GM12878 (cell line): ENCODE data around the gene ALPP. TPM values are rescaled to one million over a fixed set of nuclear protein-coding genes. Genes with fewer than 3 reads are reported as not detected.

ENCODE experiments used
- ATAC-seq: fragments of 200-7000 bp; cut with Tn5 transposase; 3 replicates; pipeline ENCODE4 v1.9.1; 2020; ENCODE audit warnings: mild to moderate bottlenecking, moderate library complexity
- BruUV-seq: library from RNA; stranded (reverse); fragments of 400-500 nt; replicated peaks from 2 replicates; lab custom pipeline; 2021; lab: Mats Ljungman, UMichigan
- CTCF ChIA-PET: fragments of 300-600 bp; sonication (Branson Sonifier 250); formaldehyde crosslinking; extraction: SDS; loops from one replicate; lab custom pipeline; 2021; ENCODE audit warnings: inconsistent platforms; lab: Yijun Ruan, JAX
- POLR2A ChIA-PET: fragments of 350-600 bp; formaldehyde crosslinking; extraction: SDS; loops from one replicate; lab custom pipeline; 2021; ENCODE audit warnings: inconsistent platforms; lab: Charles Lee
- RAD21 ChIA-PET: fragments of 300-600 bp; sonication (Branson Sonifier 250); formaldehyde crosslinking; loops from one replicate; lab custom pipeline; 2023; ENCODE audit warnings: antibody characterized with exemption; ENCODE audit not compliant: unreplicated experiment; lab: Charles Lee
- SMC1A ChIA-PET: fragments of 300-600 bp; sonication (Branson Sonifier 250); formaldehyde crosslinking; loops from one replicate; lab custom pipeline; 2023; ENCODE audit not compliant: unreplicated experiment, uncharacterized antibody; lab: Charles Lee
- DNase-seq: peaks from one replicate; pipeline ENCODE4 v3.0.0-alpha.2; 2011; ENCODE audit warnings: low read depth, low spot score
- FAIRE-seq: peaks from 3 replicates; lab custom pipeline; 2011; peaks lifted over from hg19 to GRCh38; lab: Jason Lieb, UNC
- H2AFZ ChIP-seq: 2 replicates; pipeline ENCODE4 v1.6.0; 2011; ENCODE audit warnings: low read depth, low read length, control low read depth; ENCODE audit not compliant: control insufficient read depth
- H3K27ac ChIP-seq: 2 replicates; pipeline ENCODE4 v1.5.1; 2011; ENCODE audit warnings: control low read depth; ENCODE audit not compliant: control insufficient read depth, insufficient read depth
- H3K27me3 ChIP-seq, 2 experiments: replicated peaks in 1 of 2; 2 replicates each; pipeline versions ENCODE4 v1.6.0 to v1.6.1; 2011; ENCODE audit warnings: low read length in 1 of 2; ENCODE audit not compliant: control insufficient read depth in 2 of 2, insufficient read depth in 2 of 2
- H3K36me3 ChIP-seq, 2 experiments: 2 replicates each; pipeline ENCODE4 v1.5.1; 2011; ENCODE audit warnings: low read length in 1 of 2; ENCODE audit not compliant: control insufficient read depth in 2 of 2, insufficient read depth in 2 of 2
- H3K4me1 ChIP-seq: 2 replicates; pipeline ENCODE4 v1.6.1; 2011; ENCODE audit warnings: mild to moderate bottlenecking, low read length, moderate library complexity, mixed read lengths; ENCODE audit not compliant: control insufficient read depth, insufficient read depth
- H3K4me2 ChIP-seq: 2 replicates; pipeline ENCODE4 v1.6.0; 2011; ENCODE audit warnings: control low read depth; ENCODE audit not compliant: control insufficient read depth, insufficient read depth
- H3K4me3 ChIP-seq: fragments of 200-600 bp; sonication (generic); 2 replicates; pipeline ENCODE4 v1.5.1; 2016
- H3K79me2 ChIP-seq: 2 replicates; pipeline ENCODE4 v1.6.0; 2011; ENCODE audit warnings: low read length; ENCODE audit not compliant: control insufficient read depth, insufficient read depth
- H3K9ac ChIP-seq: 2 replicates; pipeline ENCODE4 v1.8.0; 2011; ENCODE audit warnings: low read length, control low read depth, mixed read lengths; ENCODE audit not compliant: control insufficient read depth, insufficient read depth
- H3K9me3 ChIP-seq: replicated peaks from 3 replicates; pipeline ENCODE4 v1.5.1; 2011; ENCODE audit warnings: mild to moderate bottlenecking, low read length; ENCODE audit not compliant: control insufficient read depth, insufficient read depth
- H4K20me1 ChIP-seq: 2 replicates; pipeline ENCODE4 v1.6.0; 2011; ENCODE audit not compliant: control insufficient read depth, insufficient read depth
- CBX5 ChIP-seq: sonication (generic); IDR thresholded peaks from 2 replicates; pipeline ENCODE4 v1.6.1; 2016; ENCODE audit warnings: low read depth, moderate library complexity, mild to moderate bottlenecking, inconsistent platforms
- SMARCA5 ChIP-seq: fragments of 450-650 bp; IDR thresholded peaks from 2 replicates; pipeline ENCODE4 v1.6.1; 2017; ENCODE audit warnings: mild to moderate bottlenecking
- SUZ12 ChIP-seq: fragments of 200-600 bp; sonication (generic); IDR thresholded peaks from one replicate; pipeline ENCODE4 v1.6.1; 2018; ENCODE audit warnings: antibody characterized with exemption, mild to moderate bottlenecking; ENCODE audit not compliant: unreplicated experiment
- YBX1 ChIP-seq: fragments of 450-650 bp; IDR thresholded peaks from 2 replicates; pipeline ENCODE4 v1.6.1; 2016; ENCODE audit warnings: antibody characterized with exemption
- WGBS: methylation state at CpG from one replicate; pipeline ENCODE4 v1.1.6; 2016; ENCODE audit warnings: low lambda C conversion rate; ENCODE audit not compliant: insufficient replicate concordance, insufficient coverage; ENCODE audit errors: missing lambda C conversion rate; 5-methylcytosine and 5-hydroxymethylcytosine counted together
- in situ Hi-C: fragments of 300-500 bp; cut with MboI; formaldehyde crosslinking; loops from 9 replicates; pipeline ENCODE4 v1.14.3; 2018; ENCODE audit warnings: mixed read lengths
- intact Hi-C: fragments of 100-400 bp; cut with micrococcal nuclease; formaldehyde crosslinking; loops from one replicate; pipeline ENCODE4 v1.14.2; 2022; ENCODE audit not compliant: unreplicated experiment
- polyA plus RNA-seq, 11 experiments: library from polyadenylated mRNA; depleted of rRNA in 4 of 11; unstranded in 6 of 11; stranded (reverse) in 5 of 11; fragments of >200 nt; fragmentation: Nextera tagmentation in 4 of 11; fragmentation: Illumina TruSeq in 1 of 11; extraction: Ambion mirVana in 4 of 11; extraction: Trizol in 1 of 11; gene quantifications; 1 replicate in 1 of 11; 2 replicates in 10 of 11; pipeline versions ENCODE4 v1.2.1 to v1.2.3, GENCODE V29; 2011 to 2016; ENCODE audit warnings: inconsistent platforms in 2 of 11, missing spikeins in 2 of 11, low read depth in 1 of 11
- total RNA-seq, 4 experiments: library from RNA; depleted of rRNA in 3 of 4; stranded (reverse); fragments of >200 nt in 3 of 4; fragmentation: Illumina TruSeq in 1 of 4; extraction: Trizol in 1 of 4; gene quantifications; 2 replicates each; pipeline versions ENCODE4 v1.2.1 to v1.2.3, GENCODE V29; 2013 to 2021
- TF ChIP-seq, protein P1 (sequence below): fragments of 150-350 bp; IDR thresholded peaks from 2 replicates; pipeline ENCODE4 v1.6.1; 2014; ENCODE audit warnings: mild to moderate bottlenecking, low read depth, low read length
- TF ChIP-seq, protein P2 (sequence below): IDR thresholded peaks from 2 replicates; pipeline ENCODE4 v1.6.1; 2012; ENCODE audit warnings: low read length, inconsistent platforms
- TF ChIP-seq, protein P3 (sequence below): fragments of 450-650 bp; formaldehyde crosslinking; IDR thresholded peaks from 2 replicates; pipeline ENCODE4 v1.4.0; 2020; ENCODE audit warnings: mild to moderate bottlenecking, moderate library complexity
- TF ChIP-seq, protein P4 (sequence below): fragments of 450-650 bp; formaldehyde crosslinking; IDR thresholded peaks from 2 replicates; pipeline ENCODE4 v1.4.0; 2022; ENCODE audit warnings: mild to moderate bottlenecking, moderate library complexity
- TF ChIP-seq, protein P5 (sequence below): fragments of 450-650 bp; IDR thresholded peaks from 2 replicates; pipeline ENCODE4 v1.6.1; 2018; ENCODE audit warnings: mild to moderate bottlenecking, low read depth, moderate library complexity; ENCODE audit not compliant: partially characterized antibody

The ALPP gene
- total and polyA plus RNA-seq, 10 of the 15 experiments (the other 5 are each of a cell fraction or from before 2014, with no cell fraction given), result 0.21 TPM; not detected in 9

DNA sequence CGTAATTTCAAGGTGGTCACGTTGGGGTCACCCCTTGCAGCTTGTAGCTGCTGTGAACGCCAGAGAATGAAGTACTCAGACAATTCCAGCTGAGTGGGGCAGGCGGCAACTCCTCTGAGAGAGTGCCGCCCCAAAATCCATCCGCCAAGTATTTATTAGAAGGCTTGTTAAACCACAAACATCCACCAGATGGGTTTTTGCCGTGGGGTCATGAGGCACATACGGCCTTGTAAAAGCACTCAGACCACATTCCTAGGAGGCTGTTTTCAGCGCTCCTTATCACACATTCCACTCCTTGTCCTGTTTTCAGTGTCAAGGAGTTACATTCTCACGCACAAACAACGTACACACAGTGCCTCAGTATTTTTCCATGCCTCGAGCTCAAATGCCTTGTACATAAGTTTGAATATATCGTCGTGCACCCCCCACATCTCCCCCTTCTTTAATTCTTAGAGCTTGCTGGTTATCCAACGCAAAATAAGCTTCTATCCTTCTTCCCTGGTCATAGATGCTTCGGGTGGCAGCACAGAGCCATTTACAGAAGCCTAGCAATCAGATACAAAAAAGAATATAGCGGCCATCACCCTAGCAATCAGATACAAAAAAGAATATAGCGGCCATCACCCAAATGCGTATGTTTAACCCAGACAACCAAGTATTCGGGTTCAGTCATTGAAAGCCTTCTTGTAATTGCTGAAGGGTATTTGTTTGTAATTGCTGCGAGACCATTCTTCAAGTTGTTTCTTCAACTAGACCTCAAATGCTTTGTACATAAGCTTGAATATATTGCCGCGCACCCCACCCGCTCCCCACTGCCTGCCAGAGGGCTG is 7.3 kb downstream of the ALPP start:
- Histone ChIP-seq H3K27me3 (peaks cover 0 to 7% of the 10 kb centered on the region in 2 experiments; a peak in 2 of 4 replicates), H3K9me3 (no peaks in the 10 kb centered on the region), H3K79me2 (no peaks in the 10 kb centered on the region), H3K4me3 (no peak overlapping the region), H3K4me2 (no peak overlapping the region), H3K27ac (no peak overlapping the region), H3K4me1 (no peaks in the 10 kb centered on the region), H3K36me3 (no peaks in the 10 kb centered on the region), H4K20me1 (no peaks in the 10 kb centered on the region), H2AFZ (no peak overlapping the region), H3K9ac (no peak overlapping the region)
- ChIA-PET POLR2A (no interaction called here), SMC1A (interaction anchor here (0.6 kb wide), 1 partner anchor 9 kb away, joined by 3 read pairs; no protein-coding TSS in a partner anchor), RAD21 (no interaction called here), CTCF (no interaction called here)
- 49% methylated on average over 24 of the region's 24 CpGs for WGBS
- BruUV-seq, result no TSS peak
- no peak for FAIRE-seq
- no peak for ATAC-seq
- DNase-seq, result no peak
- intact Hi-C loops (no loop called here), in situ Hi-C loops (no loop called here)
- TF ChIP-seq, protein P1, sequence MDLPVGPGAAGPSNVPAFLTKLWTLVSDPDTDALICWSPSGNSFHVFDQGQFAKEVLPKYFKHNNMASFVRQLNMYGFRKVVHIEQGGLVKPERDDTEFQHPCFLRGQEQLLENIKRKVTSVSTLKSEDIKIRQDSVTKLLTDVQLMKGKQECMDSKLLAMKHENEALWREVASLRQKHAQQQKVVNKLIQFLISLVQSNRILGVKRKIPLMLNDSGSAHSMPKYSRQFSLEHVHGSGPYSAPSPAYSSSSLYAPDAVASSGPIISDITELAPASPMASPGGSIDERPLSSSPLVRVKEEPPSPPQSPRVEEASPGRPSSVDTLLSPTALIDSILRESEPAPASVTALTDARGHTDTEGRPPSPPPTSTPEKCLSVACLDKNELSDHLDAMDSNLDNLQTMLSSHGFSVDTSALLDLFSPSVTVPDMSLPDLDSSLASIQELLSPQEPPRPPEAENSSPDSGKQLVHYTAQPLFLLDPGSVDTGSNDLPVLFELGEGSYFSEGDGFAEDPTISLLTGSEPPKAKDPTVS, result no peak
- no peak for TF ChIP-seq YBX1
- TF ChIP-seq, protein P2, sequence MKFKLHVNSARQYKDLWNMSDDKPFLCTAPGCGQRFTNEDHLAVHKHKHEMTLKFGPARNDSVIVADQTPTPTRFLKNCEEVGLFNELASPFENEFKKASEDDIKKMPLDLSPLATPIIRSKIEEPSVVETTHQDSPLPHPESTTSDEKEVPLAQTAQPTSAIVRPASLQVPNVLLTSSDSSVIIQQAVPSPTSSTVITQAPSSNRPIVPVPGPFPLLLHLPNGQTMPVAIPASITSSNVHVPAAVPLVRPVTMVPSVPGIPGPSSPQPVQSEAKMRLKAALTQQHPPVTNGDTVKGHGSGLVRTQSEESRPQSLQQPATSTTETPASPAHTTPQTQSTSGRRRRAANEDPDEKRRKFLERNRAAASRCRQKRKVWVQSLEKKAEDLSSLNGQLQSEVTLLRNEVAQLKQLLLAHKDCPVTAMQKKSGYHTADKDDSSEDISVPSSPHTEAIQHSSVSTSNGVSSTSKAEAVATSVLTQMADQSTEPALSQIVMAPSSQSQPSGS, result no peak
- TF ChIP-seq SUZ12, result no peak
- TF ChIP-seq, protein P3, sequence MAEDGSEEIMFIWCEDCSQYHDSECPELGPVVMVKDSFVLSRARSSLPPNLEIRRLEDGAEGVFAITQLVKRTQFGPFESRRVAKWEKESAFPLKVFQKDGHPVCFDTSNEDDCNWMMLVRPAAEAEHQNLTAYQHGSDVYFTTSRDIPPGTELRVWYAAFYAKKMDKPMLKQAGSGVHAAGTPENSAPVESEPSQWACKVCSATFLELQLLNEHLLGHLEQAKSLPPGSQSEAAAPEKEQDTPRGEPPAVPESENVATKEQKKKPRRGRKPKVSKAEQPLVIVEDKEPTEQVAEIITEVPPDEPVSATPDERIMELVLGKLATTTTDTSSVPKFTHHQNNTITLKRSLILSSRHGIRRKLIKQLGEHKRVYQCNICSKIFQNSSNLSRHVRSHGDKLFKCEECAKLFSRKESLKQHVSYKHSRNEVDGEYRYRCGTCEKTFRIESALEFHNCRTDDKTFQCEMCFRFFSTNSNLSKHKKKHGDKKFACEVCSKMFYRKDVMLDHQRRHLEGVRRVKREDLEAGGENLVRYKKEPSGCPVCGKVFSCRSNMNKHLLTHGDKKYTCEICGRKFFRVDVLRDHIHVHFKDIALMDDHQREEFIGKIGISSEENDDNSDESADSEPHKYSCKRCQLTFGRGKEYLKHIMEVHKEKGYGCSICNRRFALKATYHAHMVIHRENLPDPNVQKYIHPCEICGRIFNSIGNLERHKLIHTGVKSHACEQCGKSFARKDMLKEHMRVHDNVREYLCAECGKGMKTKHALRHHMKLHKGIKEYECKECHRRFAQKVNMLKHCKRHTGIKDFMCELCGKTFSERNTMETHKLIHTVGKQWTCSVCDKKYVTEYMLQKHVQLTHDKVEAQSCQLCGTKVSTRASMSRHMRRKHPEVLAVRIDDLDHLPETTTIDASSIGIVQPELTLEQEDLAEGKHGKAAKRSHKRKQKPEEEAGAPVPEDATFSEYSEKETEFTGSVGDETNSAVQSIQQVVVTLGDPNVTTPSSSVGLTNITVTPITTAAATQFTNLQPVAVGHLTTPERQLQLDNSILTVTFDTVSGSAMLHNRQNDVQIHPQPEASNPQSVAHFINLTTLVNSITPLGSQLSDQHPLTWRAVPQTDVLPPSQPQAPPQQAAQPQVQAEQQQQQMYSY, result no peak
- TF ChIP-seq, protein P4, sequence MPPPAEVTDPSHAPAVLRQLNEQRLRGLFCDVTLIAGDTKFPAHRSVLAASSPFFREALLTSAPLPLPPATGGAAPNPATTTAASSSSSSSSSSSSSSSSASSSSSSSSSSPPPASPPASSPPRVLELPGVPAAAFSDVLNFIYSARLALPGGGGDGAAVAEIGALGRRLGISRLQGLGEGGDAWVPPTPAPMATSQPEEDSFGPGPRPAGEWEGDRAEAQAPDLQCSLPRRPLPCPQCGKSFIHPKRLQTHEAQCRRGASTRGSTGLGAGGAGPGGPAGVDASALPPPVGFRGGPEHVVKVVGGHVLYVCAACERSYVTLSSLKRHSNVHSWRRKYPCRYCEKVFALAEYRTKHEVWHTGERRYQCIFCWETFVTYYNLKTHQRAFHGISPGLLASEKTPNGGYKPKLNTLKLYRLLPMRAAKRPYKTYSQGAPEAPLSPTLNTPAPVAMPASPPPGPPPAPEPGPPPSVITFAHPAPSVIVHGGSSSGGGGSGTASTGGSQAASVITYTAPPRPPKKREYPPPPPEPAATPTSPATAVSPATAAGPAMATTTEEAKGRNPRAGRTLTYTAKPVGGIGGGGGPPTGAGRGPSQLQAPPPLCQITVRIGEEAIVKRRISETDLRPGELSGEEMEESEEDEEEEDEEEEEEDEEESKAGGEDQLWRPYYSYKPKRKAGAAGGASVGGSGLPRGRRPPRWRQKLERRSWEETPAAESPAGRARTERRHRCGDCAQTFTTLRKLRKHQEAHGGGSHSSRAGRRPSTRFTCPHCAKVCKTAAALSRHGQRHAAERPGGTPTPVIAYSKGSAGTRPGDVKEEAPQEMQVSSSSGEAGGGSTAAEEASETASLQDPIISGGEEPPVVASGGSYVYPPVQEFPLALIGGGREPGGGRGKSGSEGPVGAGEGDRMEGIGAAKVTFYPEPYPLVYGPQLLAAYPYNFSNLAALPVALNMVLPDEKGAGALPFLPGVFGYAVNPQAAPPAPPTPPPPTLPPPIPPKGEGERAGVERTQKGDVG (CRISPR knock-in tag), result no peak
- TF ChIP-seq CBX5, result no peak
- TF ChIP-seq, protein P5, sequence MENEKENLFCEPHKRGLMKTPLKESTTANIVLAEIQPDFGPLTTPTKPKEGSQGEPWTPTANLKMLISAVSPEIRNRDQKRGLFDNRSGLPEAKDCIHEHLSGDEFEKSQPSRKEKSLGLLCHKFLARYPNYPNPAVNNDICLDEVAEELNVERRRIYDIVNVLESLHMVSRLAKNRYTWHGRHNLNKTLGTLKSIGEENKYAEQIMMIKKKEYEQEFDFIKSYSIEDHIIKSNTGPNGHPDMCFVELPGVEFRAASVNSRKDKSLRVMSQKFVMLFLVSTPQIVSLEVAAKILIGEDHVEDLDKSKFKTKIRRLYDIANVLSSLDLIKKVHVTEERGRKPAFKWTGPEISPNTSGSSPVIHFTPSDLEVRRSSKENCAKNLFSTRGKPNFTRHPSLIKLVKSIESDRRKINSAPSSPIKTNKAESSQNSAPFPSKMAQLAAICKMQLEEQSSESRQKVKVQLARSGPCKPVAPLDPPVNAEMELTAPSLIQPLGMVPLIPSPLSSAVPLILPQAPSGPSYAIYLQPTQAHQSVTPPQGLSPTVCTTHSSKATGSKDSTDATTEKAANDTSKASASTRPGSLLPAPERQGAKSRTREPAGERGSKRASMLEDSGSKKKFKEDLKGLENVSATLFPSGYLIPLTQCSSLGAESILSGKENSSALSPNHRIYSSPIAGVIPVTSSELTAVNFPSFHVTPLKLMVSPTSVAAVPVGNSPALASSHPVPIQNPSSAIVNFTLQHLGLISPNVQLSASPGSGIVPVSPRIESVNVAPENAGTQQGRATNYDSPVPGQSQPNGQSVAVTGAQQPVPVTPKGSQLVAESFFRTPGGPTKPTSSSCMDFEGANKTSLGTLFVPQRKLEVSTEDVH, result no peak
- no peak for TF ChIP-seq SMARCA5
